Islet precursor cell (in vitro differentiated cells): ENCODE data around the gene PSRC1.

Experiments
- DNase-seq: peaks from one replicate; pipeline ENCODE4 v3.0.0-alpha.2; 2018

Gene PSRC1

GRCh38 chr1:109271458-109271857 is 11.5 kb downstream of the PSRC1 start:
- no peak for DNase-seq

- no peak for DNase-seq
These were observed 12.2 kb downstream of the PSRC1 start for GRCh38 chr1:109270623-109271317.

GRCh38 chr1:109269981-109270622 is 12.8 kb downstream of the PSRC1 start:
- no peak for DNase-seq

- DNase-seq: no peak
These were observed 13.5 kb downstream of the PSRC1 start for GRCh38 chr1:109269212-109269980.

GRCh38 chr1:109268431-109269211 is 14.3 kb downstream of the PSRC1 start:
- DNase-seq: no peak

GRCh38 chr1:109267743-109268300 is 15.1 kb downstream of the PSRC1 start:
- no peak for DNase-seq

GRCh38 chr1:109266965-109267364 is 16.0 kb downstream of the PSRC1 start:
- DNase-seq: no peak

GRCh38 chr1:109265741-109266330 is 17.1 kb downstream of the PSRC1 start:
- no peak for DNase-seq

- DNase-seq: no peak
These were observed 17.9 kb downstream of the PSRC1 start for GRCh38 chr1:109265016-109265415.

GRCh38 chr1:109264379-109264755 is 18.6 kb downstream of the PSRC1 start:
- DNase-seq: no peak

- DNase-seq: peak; percentile 99
These were observed 19.2 kb downstream of the PSRC1 start for GRCh38 chr1:109263597-109264378.

- DNase-seq: no peak
These were observed 19.7 kb downstream of the PSRC1 start for GRCh38 chr1:109263234-109263596.

GRCh38 chr1:109262231-109263055 is 20.5 kb downstream of the PSRC1 start:
- DNase-seq: no peak

- no peak for DNase-seq
These were observed 21.4 kb downstream of the PSRC1 start for GRCh38 chr1:109261578-109261977.

- no peak for DNase-seq
These were observed 21.9 kb downstream of the PSRC1 start for GRCh38 chr1:109261006-109261405.

- DNase-seq: no peak
These were observed 23.0 kb downstream of the PSRC1 start for GRCh38 chr1:109259674-109260557.

- DNase-seq: no peak
These were observed 24.2 kb downstream of the PSRC1 start for GRCh38 chr1:109258481-109259466.

- DNase-seq: no peak
These were observed 25.1 kb downstream of the PSRC1 start for GRCh38 chr1:109257682-109258421.
